ENCODE results near the gene PELI2. TPM values are rescaled to one million over a fixed set of nuclear protein-coding genes. Genes with fewer than 3 reads are reported as not detected.

The PELI2 gene
- total RNA-seq, 1 experiment from 2014 or later: 19.5 TPM

DNA sequence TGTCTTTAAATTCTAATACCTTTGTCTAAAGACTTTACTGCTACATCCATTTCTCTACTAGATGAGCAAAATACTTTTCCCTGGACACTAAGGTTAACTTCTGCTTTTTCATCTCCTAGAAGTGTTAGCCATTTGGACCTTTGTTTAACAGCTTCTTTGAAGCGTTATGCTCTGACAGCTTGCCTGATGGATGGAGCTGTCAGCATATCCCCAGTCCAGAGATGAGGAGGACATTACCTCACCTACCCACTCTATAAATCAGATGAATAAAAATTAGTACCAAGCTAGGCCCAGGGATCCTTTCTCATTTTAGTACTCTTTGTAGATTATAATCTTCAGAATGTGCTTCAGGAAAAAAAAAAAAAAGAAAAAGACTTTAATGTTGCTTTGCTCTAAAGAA lies 222.7 kb downstream of the PELI2 start:
- CTCF ChIA-PET: interaction anchor here (0.9 to 1.2 kb wide), 2 partner anchors 634 to 903 kb away, joined by 3 to 5 read pairs; no protein-coding TSS in a partner anchor
- BruUV-seq (replicated peaks): no TSS peak
- H3K4me3 Mint-ChIP-seq (ENCODE audit: low read depth, unreplicated experiment): no peak overlapping the region
- no peak for DNase-seq
- no peaks in the 10 kb centered on the region for H3K9me3 Mint-ChIP-seq (ENCODE audit: low read depth, unreplicated experiment)
- peaks cover 13% of the 10 kb centered on the region for H3K4me1 Mint-ChIP-seq (ENCODE audit: low read depth, unreplicated experiment)
- H3K27ac Mint-ChIP-seq (ENCODE audit: unreplicated experiment): no peak overlapping the region
- no peaks in the 10 kb centered on the region for H3K36me3 Mint-ChIP-seq (ENCODE audit: insufficient read depth, unreplicated experiment)
- intact Hi-C loops (cut with micrococcal nuclease; ENCODE audit: unreplicated experiment): loop anchor here (1.0 kb wide), 2 partner anchors 634 to 903 kb away; no protein-coding TSS in a partner anchor
- TF ChIP-seq CTCF (IDR thresholded peaks at IDR 0.05; ENCODE audit: unreplicated experiment): no peak
- no peaks in the 10 kb centered on the region for H3K27me3 Mint-ChIP-seq (ENCODE audit: unreplicated experiment)

GRCh38 chr14:56341766-56342493 lies 223.7 kb downstream of the PELI2 start:
- H3K4me1 Mint-ChIP-seq (ENCODE audit: low read depth, unreplicated experiment): peaks cover 13% of the 10 kb centered on the region
- H3K27me3 Mint-ChIP-seq (ENCODE audit: unreplicated experiment): no peaks in the 10 kb centered on the region
- no peaks in the 10 kb centered on the region for H3K9me3 Mint-ChIP-seq (ENCODE audit: low read depth, unreplicated experiment)
- H3K36me3 Mint-ChIP-seq (ENCODE audit: insufficient read depth, unreplicated experiment): no peaks in the 10 kb centered on the region
- TF ChIP-seq CTCF (IDR thresholded peaks at IDR 0.05; ENCODE audit: unreplicated experiment): no peak
- no peak overlapping the region for H3K4me3 Mint-ChIP-seq (ENCODE audit: low read depth, unreplicated experiment)
- BruUV-seq (replicated peaks): no TSS peak
- no peak for DNase-seq
- no peak overlapping the region for H3K27ac Mint-ChIP-seq (ENCODE audit: unreplicated experiment)
- CTCF ChIA-PET: no interaction called here
- intact Hi-C loops (cut with micrococcal nuclease; ENCODE audit: unreplicated experiment): no loop called here

DNA sequence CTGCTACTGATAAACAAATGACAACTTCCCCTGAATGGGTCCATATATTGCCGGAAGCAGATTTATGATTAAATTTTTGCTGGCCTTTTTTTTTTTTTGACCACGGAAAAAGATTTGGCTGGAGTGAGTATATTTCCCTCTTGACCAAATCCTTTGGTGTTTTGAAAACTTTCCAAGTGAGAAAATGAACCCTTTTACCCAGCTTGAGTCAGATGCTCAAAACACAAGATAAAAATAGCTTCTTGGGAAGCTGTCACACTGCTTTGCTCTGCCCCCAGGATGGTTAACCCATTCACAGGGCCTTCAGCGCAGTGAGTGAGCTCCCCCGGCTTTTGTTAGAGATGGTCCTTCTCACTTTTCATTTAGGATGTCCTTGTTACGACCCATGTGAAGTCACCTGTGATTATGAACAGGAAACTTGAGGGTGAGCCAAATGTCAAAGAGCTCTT lies 224.3 kb downstream of the PELI2 start:
- Mint-ChIP-seq H3K36me3 (ENCODE audit: insufficient read depth, unreplicated experiment) (no peaks in the 10 kb centered on the region), H3K9me3 (ENCODE audit: low read depth, unreplicated experiment) (no peaks in the 10 kb centered on the region), H3K4me3 (ENCODE audit: low read depth, unreplicated experiment) (no peak overlapping the region), H3K4me1 (ENCODE audit: low read depth, unreplicated experiment) (peaks cover 13% of the 10 kb centered on the region), H3K27me3 (ENCODE audit: unreplicated experiment) (no peaks in the 10 kb centered on the region), H3K27ac (ENCODE audit: unreplicated experiment) (no peak overlapping the region)
- TF ChIP-seq CTCF (IDR thresholded peaks at IDR 0.05; ENCODE audit: unreplicated experiment): no peak
- CTCF ChIA-PET: no interaction called here
- intact Hi-C loops (cut with micrococcal nuclease; ENCODE audit: unreplicated experiment): no loop called here
- no TSS peak for BruUV-seq (replicated peaks)
- DNase-seq: no peak

- CTCF ChIA-PET: no interaction called here
- no peaks in the 10 kb centered on the region for H3K27me3 Mint-ChIP-seq (ENCODE audit: unreplicated experiment)
- no peak overlapping the region for H3K27ac Mint-ChIP-seq (ENCODE audit: unreplicated experiment)
Observed at GRCh38 chr14:56349960-56350359, 231.7 kb downstream of the PELI2 start.

More at GRCh38 chr14:56349960-56350359, 231.7 kb downstream of the PELI2 start:
- intact Hi-C loops (cut with micrococcal nuclease; ENCODE audit: unreplicated experiment): no loop called here
- no peaks in the 10 kb centered on the region for H3K9me3 Mint-ChIP-seq (ENCODE audit: low read depth, unreplicated experiment)
- TF ChIP-seq CTCF (IDR thresholded peaks at IDR 0.05; ENCODE audit: unreplicated experiment): no peak
- no TSS peak for BruUV-seq (replicated peaks)
- H3K4me1 Mint-ChIP-seq (ENCODE audit: low read depth, unreplicated experiment): no peaks in the 10 kb centered on the region
- no peaks in the 10 kb centered on the region for H3K36me3 Mint-ChIP-seq (ENCODE audit: insufficient read depth, unreplicated experiment)
- DNase-seq: no peak
- H3K4me3 Mint-ChIP-seq (ENCODE audit: low read depth, unreplicated experiment): no peak overlapping the region
